ENCODE results near the gene AGBL3.

The AGBL3 gene

DNA sequence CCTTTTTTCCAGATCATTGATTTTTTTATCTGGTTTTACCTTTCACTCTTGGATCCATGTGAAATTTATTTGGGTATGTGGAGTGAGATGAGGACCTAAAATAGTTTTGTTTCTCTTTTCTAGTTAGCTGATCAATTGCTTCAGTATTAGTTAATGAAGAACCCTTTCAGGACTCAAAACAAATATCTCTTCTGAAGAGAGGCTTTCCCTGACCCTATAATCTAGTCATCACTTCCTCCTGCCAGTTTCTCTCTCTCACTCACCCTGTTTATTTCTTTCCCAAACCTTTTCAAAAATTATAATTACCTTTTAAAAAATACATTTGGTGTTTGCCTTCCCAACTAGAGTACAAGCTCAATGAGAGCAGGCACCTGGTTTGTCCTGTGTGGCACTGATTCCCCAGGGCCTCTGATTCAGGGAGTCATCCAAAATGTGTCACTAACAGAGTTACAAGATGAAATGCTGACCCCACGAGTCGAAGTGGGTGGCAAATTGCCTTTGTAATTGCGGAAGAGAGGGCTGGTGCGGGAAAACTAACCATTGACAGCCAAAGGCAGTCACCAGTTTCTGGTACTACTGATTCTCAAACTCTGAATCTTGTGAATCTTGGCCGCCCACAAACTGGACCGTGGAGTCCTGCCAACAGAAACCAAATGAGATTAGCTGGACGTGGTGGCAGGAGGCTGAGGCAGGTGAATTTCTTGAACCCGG lies 163.9 kb downstream of the AGBL3 start:
- no peak for DNase-seq

DNA sequence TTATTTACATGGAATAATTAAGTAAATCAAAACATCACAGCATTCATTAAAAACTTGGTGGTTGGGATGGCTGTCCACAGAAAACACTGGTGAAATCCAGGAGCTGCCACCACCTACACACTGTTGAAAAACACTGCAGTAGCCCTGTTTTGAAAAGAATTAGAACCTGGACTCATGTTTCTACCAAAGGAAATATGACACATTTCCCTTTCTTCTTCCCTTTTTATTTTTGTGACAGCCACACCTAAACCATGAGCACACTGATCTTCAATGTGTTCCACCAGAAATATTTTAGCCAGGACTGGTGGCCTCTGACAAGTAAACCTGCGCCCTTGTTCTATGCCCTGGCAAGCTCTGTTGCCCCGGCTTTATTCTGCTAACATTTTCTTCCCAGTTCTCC lies 164.8 kb downstream of the AGBL3 start:
- DNase-seq, result no peak

DNA sequence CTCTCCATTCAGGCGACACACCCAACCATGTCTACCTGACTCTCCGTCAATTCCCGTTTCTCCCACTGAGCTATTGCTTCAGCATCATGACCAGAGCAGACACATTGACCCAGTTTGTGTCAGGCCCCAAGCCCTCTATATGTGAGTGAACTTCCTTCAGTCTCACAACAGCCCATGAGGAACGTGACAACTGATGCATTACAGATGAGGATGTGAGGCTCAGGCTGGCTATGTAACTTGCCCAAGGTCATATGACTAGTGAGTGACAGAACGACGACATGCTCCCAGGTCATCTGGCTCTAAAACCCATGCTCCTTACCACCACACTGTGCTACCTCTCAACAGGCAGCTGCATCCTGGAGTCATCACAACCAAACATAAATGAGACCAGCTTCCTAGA lies 165.2 kb downstream of the AGBL3 start:
- no peak for DNase-seq

DNA sequence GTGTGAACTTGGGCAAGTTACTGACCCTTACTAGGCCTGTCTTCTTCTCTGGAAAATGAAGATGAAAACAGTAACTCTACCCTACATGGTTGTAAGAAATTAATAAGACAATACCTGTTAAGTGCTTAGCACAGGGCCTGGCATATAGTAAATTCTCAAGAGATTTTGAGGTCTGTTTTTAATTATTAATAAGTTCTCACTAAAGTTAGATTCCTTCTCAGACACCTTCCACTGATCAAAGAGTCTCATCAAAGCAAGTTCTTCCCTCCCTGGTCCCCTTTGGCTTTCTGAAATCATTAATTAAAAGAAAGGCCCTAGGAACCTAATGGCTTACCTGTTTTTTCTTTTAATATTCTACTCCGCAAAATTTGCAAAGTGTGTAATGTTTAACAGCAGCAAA lies 166.1 kb downstream of the AGBL3 start:
- no peak for DNase-seq

GRCh38 chr7:135154734-135155133 lies 168.4 kb downstream of the AGBL3 start:
- DNase-seq, result no peak

DNA sequence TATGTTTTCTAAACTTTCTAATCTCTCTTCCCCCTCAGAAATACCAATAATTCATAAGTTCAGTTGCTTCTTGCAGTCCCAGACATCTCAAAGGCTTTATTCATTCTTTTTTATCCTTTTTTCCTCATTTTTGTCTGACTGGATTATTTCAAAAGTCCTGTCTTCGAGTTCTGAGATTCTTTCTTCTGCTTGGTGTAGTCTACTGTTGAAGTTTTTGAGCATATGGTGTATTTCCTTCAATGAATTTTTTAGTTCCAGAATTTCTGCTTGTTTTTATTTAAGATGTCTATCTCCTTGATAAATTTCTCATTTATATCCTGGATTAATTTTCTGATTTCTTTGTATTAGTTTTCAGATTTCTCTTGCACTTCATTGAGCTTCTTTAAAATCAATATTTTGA lies 170.0 kb downstream of the AGBL3 start:
- DNase-seq, result no peak

DNA sequence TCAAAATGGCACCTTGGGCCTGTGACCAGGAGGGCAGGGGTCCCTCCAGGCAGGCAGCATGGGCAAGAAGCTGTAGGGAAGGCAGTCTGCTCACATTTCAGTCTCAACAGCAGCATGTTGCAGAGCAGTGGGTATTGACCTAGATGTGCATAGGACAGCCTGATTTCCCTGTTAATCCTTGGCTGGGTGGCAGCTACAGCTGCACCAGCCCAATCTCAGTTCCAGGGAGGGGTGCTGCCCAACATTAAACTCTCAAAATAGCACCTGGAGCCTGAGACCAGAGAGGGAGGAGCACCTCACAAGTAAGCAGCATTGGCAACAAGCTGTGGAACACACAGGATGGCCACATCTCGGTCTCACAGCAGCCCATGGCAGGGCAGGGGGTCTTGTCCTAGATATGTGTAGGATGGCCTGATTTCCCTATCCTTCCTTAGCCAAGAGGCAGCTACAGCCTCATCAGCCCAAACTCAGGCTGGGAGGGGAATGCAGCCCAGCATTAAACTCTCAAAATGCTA lies 171.9 kb downstream of the AGBL3 start:
- DNase-seq, result no peak

DNA sequence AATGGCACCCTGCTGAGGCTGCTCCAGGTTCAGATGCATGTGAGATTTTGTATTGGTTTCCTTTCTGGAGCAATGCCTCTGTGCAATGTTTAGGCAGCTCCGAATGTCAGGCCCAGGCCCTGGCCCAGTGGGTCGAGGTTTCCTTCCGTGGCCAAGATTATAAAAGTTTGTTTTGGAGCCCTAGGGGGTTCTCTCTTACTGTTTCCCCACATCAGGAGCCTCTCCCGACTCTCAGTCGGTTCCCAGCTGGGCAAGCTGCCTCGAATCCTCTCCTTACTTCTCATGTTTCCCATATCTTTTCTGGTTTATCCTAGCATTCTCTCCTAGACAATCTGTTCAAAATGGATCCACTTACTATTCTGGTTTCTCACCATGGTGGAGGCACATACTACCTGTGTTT lies 172.6 kb downstream of the AGBL3 start:
- DNase-seq, result no peak

- no peak for DNase-seq
These were observed 173.2 kb downstream of the AGBL3 start for GRCh38 chr7:135159359-135160085.

DNA sequence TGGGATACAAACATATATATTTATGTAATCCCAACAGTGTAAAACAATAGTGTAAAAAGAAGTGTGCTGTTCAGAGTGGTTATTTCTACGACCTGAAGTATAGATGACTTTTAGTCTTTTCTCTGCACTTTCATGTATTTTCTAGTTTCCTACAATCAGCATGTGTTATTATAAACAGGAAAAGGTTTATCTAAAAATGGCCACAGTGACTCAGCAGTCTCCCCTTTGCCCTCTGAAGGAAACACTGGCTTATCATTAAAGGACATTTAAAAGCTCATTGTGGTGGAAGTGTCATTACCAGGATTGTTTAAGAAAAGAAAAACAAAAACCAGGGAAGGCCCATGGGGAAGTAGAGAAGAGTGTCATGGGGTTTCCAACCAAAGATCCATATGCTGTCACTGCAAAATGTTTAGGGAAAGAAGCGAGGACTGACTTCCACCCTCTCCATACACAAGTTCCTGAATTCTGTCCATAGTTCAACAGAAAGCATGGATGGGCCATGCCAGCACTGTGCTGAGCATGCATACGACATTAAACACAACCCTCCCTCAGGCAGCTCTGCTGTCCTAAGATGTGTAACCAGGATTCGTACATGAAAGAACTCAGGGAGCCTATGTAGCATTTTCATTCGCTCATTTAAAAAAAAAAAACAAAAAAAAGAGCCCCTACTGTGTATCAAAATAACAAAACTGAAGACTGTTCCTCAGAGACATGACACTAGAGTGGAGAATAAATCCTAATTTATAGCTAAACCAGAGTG lies 174.0 kb downstream of the AGBL3 start:
- DNase-seq, result no peak

DNA sequence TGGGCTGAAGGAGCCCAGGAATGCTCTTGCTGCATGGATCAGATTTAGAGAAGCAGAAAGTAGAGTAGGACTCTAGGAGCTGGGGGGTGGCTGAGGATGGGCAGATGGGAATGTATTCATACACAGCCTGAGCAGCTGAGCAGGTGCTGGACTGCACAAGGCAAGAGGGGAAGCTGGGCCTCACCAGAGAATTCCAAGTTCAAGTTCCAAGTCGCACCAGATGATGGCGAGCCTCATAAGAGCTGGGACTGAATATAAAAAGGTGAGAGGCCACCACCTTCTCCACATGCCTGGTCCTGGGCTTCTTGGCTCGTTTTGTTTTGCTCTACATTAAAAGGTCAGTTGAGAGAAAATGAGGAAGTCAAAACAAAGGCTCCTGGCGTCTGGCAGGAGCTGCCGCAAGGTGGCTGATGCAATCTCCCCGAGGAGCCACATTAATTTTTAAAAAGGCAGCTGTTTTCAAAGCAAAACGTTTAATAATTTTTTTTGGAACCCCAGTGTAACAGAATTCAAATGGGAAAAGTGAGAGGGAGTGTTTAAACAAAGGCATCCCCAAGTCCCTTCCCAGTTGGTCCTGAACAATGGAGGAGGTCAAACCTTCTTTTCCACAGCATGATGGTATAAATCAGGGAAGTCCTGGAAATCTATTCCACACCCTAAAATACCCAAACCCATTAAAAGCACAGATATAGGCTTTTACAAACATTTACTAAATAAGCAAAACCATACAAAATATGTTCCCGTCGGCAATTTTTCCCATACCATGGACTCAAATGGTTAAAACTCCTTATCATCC lies 174.7 kb downstream of the AGBL3 start:
- DNase-seq, result no peak

DNA sequence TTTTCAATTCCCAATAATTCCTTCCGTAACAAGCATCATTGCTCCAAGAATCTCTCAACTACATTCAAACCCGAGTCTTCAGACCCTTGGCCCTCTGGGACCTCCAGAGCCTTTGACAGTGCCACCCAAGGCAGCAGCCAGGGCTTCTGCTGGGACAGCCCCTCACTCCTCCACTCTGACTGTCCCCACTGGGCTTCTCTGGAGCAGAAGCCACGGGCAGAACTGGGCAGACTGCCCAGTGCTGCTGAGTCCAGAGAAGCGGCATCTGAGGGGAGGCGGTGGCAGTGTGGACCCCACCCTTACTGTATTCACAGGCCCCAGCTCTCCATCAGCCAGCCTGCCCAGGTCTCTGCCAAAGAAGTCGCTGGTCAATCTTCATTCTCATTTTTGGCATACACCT lies 175.4 kb downstream of the AGBL3 start:
- DNase-seq, result no peak

DNA sequence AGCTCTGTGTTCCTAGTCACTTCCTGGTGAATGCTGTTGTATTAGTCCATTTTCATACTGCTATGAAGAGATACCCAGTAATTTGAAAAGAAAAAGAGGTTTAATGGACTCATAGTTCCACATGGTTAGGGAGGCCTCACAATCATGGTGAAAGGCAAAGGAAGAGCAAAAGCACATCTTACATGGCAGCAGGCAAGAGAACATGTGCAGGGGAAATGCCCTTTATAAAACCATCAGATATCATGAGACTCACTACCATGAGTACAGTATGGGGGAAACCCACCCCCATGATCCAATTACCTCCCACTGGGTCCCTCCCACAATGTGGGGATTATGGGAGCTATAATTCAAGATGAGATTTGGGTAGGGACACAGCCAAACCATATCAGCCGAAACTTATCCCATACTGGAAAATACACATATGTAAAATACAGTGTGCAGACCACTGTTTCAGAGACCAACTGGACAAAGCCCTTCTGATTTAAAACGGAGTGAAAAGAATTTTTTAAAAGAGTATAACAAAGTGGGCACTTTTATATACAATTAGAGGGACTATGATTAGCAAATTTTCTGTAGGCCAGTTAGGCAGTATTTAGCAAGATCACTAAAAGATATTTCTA lies 176.2 kb downstream of the AGBL3 start:
- no peak for DNase-seq

GRCh38 chr7:135164357-135165061 lies 178.2 kb downstream of the AGBL3 start:
- DNase-seq, result no peak

DNA sequence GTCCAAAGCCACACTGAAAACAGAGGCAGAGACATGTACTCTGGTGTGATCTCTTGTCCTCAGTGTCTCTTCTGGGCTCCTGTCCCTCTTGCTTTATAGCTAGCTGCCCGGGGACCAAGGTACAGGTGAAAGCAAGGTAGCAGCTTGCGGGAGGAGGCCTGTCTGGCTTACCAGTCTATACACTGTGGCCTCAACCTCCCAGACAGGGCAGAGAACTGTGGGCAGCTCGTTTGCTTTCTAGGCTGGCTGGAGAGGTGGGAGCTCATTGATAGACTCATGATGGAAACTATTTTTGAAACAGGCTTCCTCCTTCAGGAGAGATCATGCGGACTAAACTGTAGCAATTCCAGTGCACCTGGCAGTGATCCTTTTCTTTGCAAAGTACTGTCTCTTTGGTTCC lies 179.6 kb downstream of the AGBL3 start:
- DNase-seq, result no peak

DNA sequence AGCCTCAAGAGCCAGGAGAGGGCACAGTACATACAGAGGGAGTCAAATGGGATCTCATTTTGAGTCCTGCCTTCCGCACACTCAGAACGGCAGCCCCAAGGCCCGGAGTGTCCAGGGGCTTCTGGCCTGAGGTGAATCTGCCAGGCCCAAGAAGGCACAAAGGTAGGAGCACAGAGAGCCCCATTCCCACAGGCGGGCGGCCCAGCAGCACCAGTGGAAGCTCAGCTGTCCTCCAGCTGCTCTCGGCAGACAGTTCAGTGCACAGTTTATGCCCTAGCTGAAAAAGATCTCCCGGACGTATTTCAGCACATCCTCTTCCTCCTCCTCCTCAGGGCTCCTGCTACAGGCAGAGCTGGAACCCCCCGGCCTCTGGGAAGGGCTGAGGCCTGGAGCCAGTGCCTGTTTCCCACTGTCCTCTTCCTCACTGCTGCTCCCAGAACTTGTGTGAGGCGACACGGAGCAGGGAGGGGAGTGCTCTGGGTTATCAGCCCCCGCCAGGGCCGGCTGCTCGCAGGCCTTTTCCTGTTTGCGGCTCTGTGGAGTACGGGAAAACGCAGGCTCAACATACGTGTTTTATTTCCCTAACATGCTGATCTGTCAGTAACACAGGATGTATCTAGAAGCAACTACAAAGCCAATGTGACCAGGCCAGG lies 180.2 kb downstream of the AGBL3 start:
- no peak for DNase-seq

- DNase-seq, result no peak
These were observed 181.1 kb downstream of the AGBL3 start for GRCh38 chr7:135167365-135167917.

DNA sequence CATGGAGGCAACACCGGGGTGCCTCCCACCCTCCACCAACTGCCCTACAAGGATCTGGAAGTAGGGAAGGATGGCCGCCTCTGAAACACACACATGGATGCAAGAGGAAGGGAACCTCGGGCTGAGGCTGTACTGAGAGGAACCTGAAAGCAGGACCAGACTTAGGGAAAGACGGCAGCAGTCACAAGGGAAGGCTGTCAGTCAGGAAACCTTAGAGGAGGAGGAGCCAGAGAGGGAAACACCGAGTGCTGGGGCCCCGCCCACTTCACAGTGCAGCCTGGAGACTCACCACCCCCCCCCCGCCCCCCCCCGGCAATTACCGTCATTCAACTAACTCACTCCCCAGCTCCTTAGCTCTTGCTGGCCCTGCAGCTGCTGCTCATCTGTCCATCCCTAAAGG lies 181.7 kb downstream of the AGBL3 start:
- no peak for DNase-seq

GRCh38 chr7:135168489-135169140 lies 182.3 kb downstream of the AGBL3 start:
- DNase-seq, result no peak

All from SHP77 treated with DMSO at 0.1 percent for 48 hours (cell line).